Esophagus squamous epithelium (tissue), 5 donors: ENCODE data around the gene CERT1. TPM values are rescaled to one million over a fixed set of nuclear protein-coding genes. Genes with fewer than 3 reads are reported as not detected.

Experiments used
- DNase-seq: peaks from one replicate; lab custom pipeline; 2025; lab: John Stamatoyannopoulos, UW
- H3K27ac ChIP-seq, 4 donors: fragments of 200-600 bp; sonication (generic); one replicate each; pipeline ENCODE4 v1.5.1; 2016 to 2019; ENCODE audit warnings: mild to moderate bottlenecking in 1 of 4
- H3K27me3 ChIP-seq, 4 donors: fragments of 200-600 bp; sonication (generic); 1 replicate in 3 of 4; 2 replicates in 1 of 4; pipeline versions ENCODE4 v1.5.1 to v1.6.0; 2017 to 2021; ENCODE audit warnings: antibody characterized with exemption in 1 of 4
- H3K36me3 ChIP-seq, 3 donors: fragments of 200-600 bp; sonication (generic); one replicate each; pipeline ENCODE4 v1.5.1; 2016 to 2019
- H3K4me1 ChIP-seq, 3 donors: fragments of 200-600 bp; sonication (generic); one replicate each; pipeline ENCODE4 v1.5.1; 2017 to 2019
- H3K4me3 ChIP-seq, 4 donors: fragments of 200-600 bp; sonication (generic); 1 replicate in 3 of 4; 2 replicates in 1 of 4; pipeline ENCODE4 v1.5.1; 2016 to 2019; ENCODE audit warnings: mild to moderate bottlenecking in 2 of 4, moderate library complexity in 1 of 4
- H3K9me3 ChIP-seq, 3 donors: fragments of 200-600 bp; sonication (generic); one replicate each; pipeline ENCODE4 v1.5.1; 2016 to 2019
- CTCF ChIP-seq, 6 experiments: fragments of 450-650 bp in 4 of 6; fragments of 200-600 bp in 2 of 6; sonication (generic) in 2 of 6; IDR thresholded peaks; one replicate each; pipeline ENCODE4 v1.5.1; 2016 to 2019; ENCODE audit warnings: antibody characterized with exemption in 6 of 6, mild to moderate bottlenecking in 4 of 6, moderate library complexity in 4 of 6
- POLR2A ChIP-seq, 4 donors: fragments of 450-650 bp; IDR thresholded peaks; one replicate each; pipeline ENCODE4 v1.6.1; 2017; ENCODE audit warnings: antibody characterized with exemption in 4 of 4, mild to moderate bottlenecking in 4 of 4, moderate library complexity in 3 of 4
- WGBS, 2 donors: methylation state at CpG; one replicate each; pipeline ENCODE4 v1.1.5; 2018; 5-methylcytosine and 5-hydroxymethylcytosine counted together
- intact Hi-C: fragments of 100-400 bp; cut with DNase I; formaldehyde crosslinking; loops from one replicate; pipeline ENCODE4 v1.15.0; 2022
- total RNA-seq, 4 donors: library from RNA; depleted of rRNA; stranded (reverse); fragments of >200 nt; gene quantifications; one replicate each; pipeline ENCODE4 v1.1.0, GENCODE V29; 2016
- donor health status: DM: yes; HTN: yes; CAD: no.

The CERT1 gene
- total RNA-seq, 4 donors from 2014 or later, result 19.8 to 29.9 (median 24.4) TPM

- 38 to 43% methylated on average over 1 of the region's 1 CpG for WGBS, 2 donors
- no peak overlapping the region for H3K4me3 ChIP-seq
- no peak for DNase-seq
- intact Hi-C loops, result no loop called here
- no peak for TF ChIP-seq POLR2A (IDR thresholded peaks at IDR 0.05)
- no peak for TF ChIP-seq CTCF (IDR thresholded peaks at IDR 0.05)
- H3K27me3 ChIP-seq, result no peaks in the 10 kb centered on the region
- peaks cover 0 to 22% (median 0%) of the 10 kb centered on the region in 3 donors for H3K9me3 ChIP-seq
- peaks cover 0 to 20% (median 0%) of the 10 kb centered on the region in 3 donors for H3K36me3 ChIP-seq
- H3K27ac ChIP-seq, result peak overlapping the region in 2 of 4 donors; percentile 39 to 49
- H3K4me1 ChIP-seq, result peaks cover 0 to 23% (median 4%) of the 10 kb centered on the region in 3 donors
Observed at GRCh38 chr5:75450069-75450468, 61.4 kb downstream of the CERT1 start.

DNA sequence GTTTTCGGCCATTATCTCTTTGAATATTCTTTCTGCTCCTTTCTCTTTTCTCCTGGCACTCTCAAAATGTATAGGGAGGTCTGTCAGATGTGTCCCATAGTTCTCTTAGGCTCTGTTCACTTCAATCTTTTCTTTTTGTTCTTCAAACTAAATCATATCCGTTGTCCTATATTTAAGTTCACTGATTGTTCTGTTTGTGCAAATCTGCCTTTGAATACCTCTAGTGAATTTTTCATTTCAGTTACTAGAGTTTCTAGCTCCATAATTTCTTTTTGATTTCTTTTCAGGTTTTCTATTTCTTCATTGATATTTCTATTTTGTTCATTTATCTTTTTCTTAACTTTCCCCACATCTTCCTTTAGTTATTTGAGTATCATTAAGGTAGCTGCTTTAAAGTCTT lies 65.4 kb downstream of the CERT1 start:
- TF ChIP-seq CTCF (IDR thresholded peaks at IDR 0.05), result no peak
- no peak for TF ChIP-seq POLR2A (IDR thresholded peaks at IDR 0.05)
- WGBS, 2 donors, result 93 to 98% methylated on average over 2 of the region's 2 CpGs
- Histone ChIP-seq H3K4me3 (no peak overlapping the region), H3K27ac (no peak overlapping the region), H3K4me1 (peaks cover 0 to 24% (median 4%) of the 10 kb centered on the region in 3 donors), H3K27me3 (no peaks in the 10 kb centered on the region), H3K9me3 (peaks cover 0 to 30% (median 0%) of the 10 kb centered on the region in 3 donors), H3K36me3 (peaks cover 0 to 4% (median 0%) of the 10 kb centered on the region in 3 donors)
- intact Hi-C loops, result no loop called here
- no peak for DNase-seq

- Histone ChIP-seq H3K4me1 (peaks cover 0 to 8% (median 0%) of the 10 kb centered on the region in 3 donors), H3K9me3 (peaks cover 0 to 21% (median 0%) of the 10 kb centered on the region in 3 donors), H3K36me3 (peaks cover 0 to 3% (median 0%) of the 10 kb centered on the region in 3 donors), H3K27me3 (no peaks in the 10 kb centered on the region), H3K27ac (no peak overlapping the region), H3K4me3 (no peak overlapping the region)
- TF ChIP-seq CTCF (IDR thresholded peaks at IDR 0.05) (no peak), POLR2A (IDR thresholded peaks at IDR 0.05) (no peak)
- 94 to 95% methylated on average over 2 of the region's 2 CpGs for WGBS, 2 donors
- DNase-seq, result no peak
- intact Hi-C loops, result no loop called here
Observed at GRCh38 chr5:75441560-75441959, 69.9 kb downstream of the CERT1 start.

DNA sequence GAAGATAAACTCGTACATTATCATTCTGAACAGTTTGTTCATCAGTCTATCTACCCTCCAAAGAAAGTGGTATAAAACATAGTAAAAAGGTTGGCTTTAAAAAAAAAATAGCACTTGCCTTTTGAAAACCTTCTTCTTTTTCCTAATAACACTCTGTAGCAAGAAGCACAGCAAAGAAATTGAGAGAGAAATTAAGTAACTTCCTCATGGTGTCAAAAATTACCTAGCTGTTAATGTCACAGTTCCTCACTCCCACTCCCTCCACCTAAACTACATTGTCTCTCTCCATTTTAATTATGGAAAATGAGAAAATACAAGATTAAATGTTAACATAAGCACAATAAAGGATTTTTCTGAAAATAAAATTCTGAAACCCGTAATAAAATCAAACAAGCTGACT lies 72.2 kb downstream of the CERT1 start:
- intact Hi-C loops, result no loop called here
- TF ChIP-seq CTCF (IDR thresholded peaks at IDR 0.05), result no peak
- TF ChIP-seq POLR2A (IDR thresholded peaks at IDR 0.05), result no peak
- Histone ChIP-seq H3K9me3 (peaks cover 0 to 9% (median 0%) of the 10 kb centered on the region in 3 donors), H3K36me3 (no peaks in the 10 kb centered on the region), H3K27me3 (no peaks in the 10 kb centered on the region), H3K4me3 (no peak overlapping the region), H3K27ac (no peak overlapping the region), H3K4me1 (no peaks in the 10 kb centered on the region)
- WGBS, 2 donors, result 82 to 98% methylated on average over 2 of the region's 2 CpGs
- no peak for DNase-seq

GRCh38 chr5:75438722-75439121 lies 72.7 kb downstream of the CERT1 start:
- TF ChIP-seq POLR2A (IDR thresholded peaks at IDR 0.05) (no peak), CTCF (IDR thresholded peaks at IDR 0.05) (no peak)
- Histone ChIP-seq H3K27me3 (no peaks in the 10 kb centered on the region), H3K4me3 (no peak overlapping the region), H3K27ac (no peak overlapping the region), H3K9me3 (peaks cover 0 to 9% (median 0%) of the 10 kb centered on the region in 3 donors), H3K4me1 (no peaks in the 10 kb centered on the region), H3K36me3 (no peaks in the 10 kb centered on the region)
- DNase-seq, result no peak
- intact Hi-C loops, result no loop called here
- 73 to 75% methylated on average over 2 of the region's 2 CpGs for WGBS, 2 donors
